IMR-90 (cell line): Measurements from ENCODE around the gene DYNAP. TPM values are rescaled to one million over a fixed set of nuclear protein-coding genes. Genes with fewer than 3 reads are reported as not detected.

Source experiments
- ATAC-seq: fragments of 200-7000 bp; cut with Tn5 transposase; 2 replicates; pipeline ENCODE4 v1.9.1; 2020; ENCODE audit warnings: low read depth, mild to moderate bottlenecking, moderate library complexity
- BruUV-seq: library from RNA; stranded (reverse); fragments of 400-500 nt; replicated peaks from 2 replicates; lab custom pipeline; 2021; lab: Mats Ljungman, UMichigan
- CTCF ChIA-PET: fragments of 300-600 bp; formaldehyde crosslinking; extraction: SDS; loops from one replicate; lab custom pipeline; 2021; ENCODE audit warnings: antibody characterized with exemption; lab: Yijun Ruan, JAX
- POLR2A ChIA-PET: fragments of 300-600 bp; sonication (Branson Sonifier 250); formaldehyde crosslinking; loops from one replicate; lab custom pipeline; 2022; ENCODE audit warnings: antibody characterized with exemption; ENCODE audit not compliant: unreplicated experiment; lab: Charles Lee
- DNase-seq: peaks from one replicate; pipeline ENCODE4 v3.0.0; 2013
- H2AFZ ChIP-seq: replicated peaks from 2 replicates; pipeline ENCODE3; 2013; ENCODE audit warnings: low read length, mild to moderate bottlenecking; ENCODE audit not compliant: poor library complexity
- H2AK5ac ChIP-seq: 2 replicates; pipeline ENCODE4 v1.6.1; 2013; ENCODE audit warnings: low read depth, low read length, inconsistent platforms
- H2AK9ac ChIP-seq: replicated peaks from 2 replicates; pipeline ENCODE3; 2013; ENCODE audit warnings: mild to moderate bottlenecking, low read depth, low read length, moderate library complexity; ENCODE audit not compliant: poor library complexity
- H2BK120ac ChIP-seq: 2 replicates; pipeline ENCODE4 v1.6.1; 2013; ENCODE audit warnings: low read depth, low read length, inconsistent platforms
- H2BK15ac ChIP-seq: 3 replicates; pipeline ENCODE4 v1.6.1; 2013; ENCODE audit warnings: low read depth, low read length, inconsistent platforms
- H2BK20ac ChIP-seq: 2 replicates; pipeline ENCODE4 v1.6.1; 2013; ENCODE audit warnings: low read depth, mild to moderate bottlenecking, inconsistent platforms, low read length, moderate library complexity
- H2BK5ac ChIP-seq: 2 replicates; pipeline ENCODE4 v1.6.1; 2013; ENCODE audit warnings: mild to moderate bottlenecking, low read depth, low read length, inconsistent platforms; ENCODE audit not compliant: poor library complexity, severe bottlenecking
- H3K14ac ChIP-seq: replicated peaks from 2 replicates; pipeline ENCODE4 v1.6.1; 2013; ENCODE audit warnings: low read depth, low read length, inconsistent platforms
- H3K18ac ChIP-seq: 2 replicates; pipeline ENCODE4 v1.6.1; 2013; ENCODE audit warnings: low read depth, low read length, control low read depth
- H3K23ac ChIP-seq: 2 replicates; pipeline ENCODE4 v1.6.1; 2013; ENCODE audit warnings: low read depth, low read length, inconsistent platforms
- H3K27ac ChIP-seq: 2 replicates; pipeline ENCODE4 v1.5.1; 2013; ENCODE audit warnings: mild to moderate bottlenecking, control low read depth, low read length; ENCODE audit not compliant: insufficient read depth
- H3K27me3 ChIP-seq: 2 replicates; pipeline ENCODE4 v1.6.1; 2013; ENCODE audit warnings: low read length; ENCODE audit not compliant: control insufficient read depth, insufficient read depth
- H3K36me3 ChIP-seq: 2 replicates; pipeline ENCODE4 v1.6.1; 2013; ENCODE audit warnings: low read length, mixed read lengths; ENCODE audit not compliant: control insufficient read depth, insufficient read depth
- H3K4ac ChIP-seq: 2 replicates; pipeline ENCODE4 v1.6.1; 2013; ENCODE audit warnings: low read depth, low read length, inconsistent platforms
- H3K4me1 ChIP-seq: 2 replicates; pipeline ENCODE4 v1.6.1; 2013; ENCODE audit warnings: low read length, mixed read lengths; ENCODE audit not compliant: control insufficient read depth, insufficient read depth
- H3K4me2 ChIP-seq: 2 replicates; pipeline ENCODE4 v1.6.1; 2013; ENCODE audit warnings: low read depth, mild to moderate bottlenecking, control low read depth, low read length, moderate library complexity
- H3K4me3 ChIP-seq: 2 replicates; pipeline ENCODE4 v1.5.1; 2013; ENCODE audit warnings: low read depth, mild to moderate bottlenecking, control low read depth, low read length, moderate library complexity; ENCODE audit not compliant: insufficient read depth
- H3K56ac ChIP-seq: 2 replicates; pipeline ENCODE4 v1.6.1; 2013; ENCODE audit warnings: low read length, inconsistent platforms; ENCODE audit not compliant: insufficient read depth; ENCODE audit errors: extremely low read depth
- H3K79me1 ChIP-seq, 2 experiments: 2 replicates each; pipeline ENCODE4 v1.6.1; 2013; ENCODE audit warnings: low read length in 2 of 2, inconsistent platforms in 1 of 2, low read depth in 1 of 2
- H3K9ac ChIP-seq: 2 replicates; pipeline ENCODE4 v1.6.1; 2013; ENCODE audit warnings: low read depth, low read length, control low read depth
- H3K9me1 ChIP-seq: 2 replicates; pipeline ENCODE4 v1.6.1; 2013; ENCODE audit warnings: low read length, inconsistent platforms; ENCODE audit not compliant: insufficient read depth
- H3K9me3 ChIP-seq: 2 replicates; pipeline ENCODE4 v1.6.1; 2013; ENCODE audit warnings: low read length; ENCODE audit not compliant: control insufficient read depth, insufficient read depth
- H4K20me1 ChIP-seq: 2 replicates; pipeline ENCODE4 v1.6.1; 2013; ENCODE audit warnings: low read length, inconsistent platforms; ENCODE audit not compliant: insufficient read depth
- H4K5ac ChIP-seq: 2 replicates; pipeline ENCODE4 v1.6.1; 2013; ENCODE audit warnings: mild to moderate bottlenecking, low read depth, low read length, control low read depth
- H4K8ac ChIP-seq, 2 experiments: 2 replicates each; pipeline ENCODE4 v1.6.1; 2013; ENCODE audit warnings: low read depth in 2 of 2, low read length in 2 of 2, control low read depth in 1 of 2, inconsistent platforms in 1 of 2
- H4K91ac ChIP-seq: 2 replicates; pipeline ENCODE4 v1.6.1; 2013; ENCODE audit warnings: low read depth, low read length, inconsistent platforms; ENCODE audit not compliant: insufficient read depth
- FOS ChIP-seq: fragments of 150-350 bp; IDR thresholded peaks from 2 replicates; pipeline ENCODE4 v1.6.1; 2016; ENCODE audit warnings: low read depth, low read length
- WGBS, 2 experiments: methylation state at CpG; one replicate each; pipeline versions ENCODE4 v1.1.5 to v1.1.7; 2013; ENCODE audit warnings: missing lambda C conversion rate in 2 of 2; ENCODE audit not compliant: insufficient read length in 1 of 2; ENCODE audit errors: extremely low coverage in 2 of 2; 5-methylcytosine and 5-hydroxymethylcytosine counted together
- dilution Hi-C: fragments of 300-500 bp; cut with HindIII; formaldehyde crosslinking; loops from one replicate; pipeline ENCODE4 v1.14.3; 2018; ENCODE audit warnings: low sequenced_read_pairs; ENCODE audit not compliant: unreplicated experiment
- in situ Hi-C: fragments of 300-500 bp; cut with MboI; formaldehyde crosslinking; loops from 3 replicates; pipeline ENCODE4 v1.14.3; 2019; ENCODE audit warnings: low sequenced_read_pairs, inconsistent platforms, mixed read lengths
- intact Hi-C: fragments of 100-400 bp; cut with micrococcal nuclease; formaldehyde crosslinking; loops from 2 replicates; pipeline ENCODE4 v1.10.0; 2022
- polyA plus RNA-seq, 3 experiments: library from polyadenylated mRNA; depleted of rRNA; stranded (reverse); fragments of >200 nt; gene quantifications; 2 replicates each; pipeline ENCODE4 v1.2.3, GENCODE V29; 2012; ENCODE audit warnings: low replicate concordance in 1 of 3
- total RNA-seq: library from RNA; depleted of rRNA; stranded (reverse); fragments of >200 nt; gene quantifications from 2 replicates; pipeline ENCODE4 v1.2.3, GENCODE V29; 2012
- TF ChIP-seq, protein P1 (sequence below): fragments of 150-350 bp; IDR thresholded peaks from 2 replicates; pipeline ENCODE4 v1.6.1; 2017; ENCODE audit warnings: mild to moderate bottlenecking, antibody characterized with exemption, low read length, low read depth

Gene DYNAP
- total and polyA plus RNA-seq, 2 of the 4 experiments (the other 2 are of a cell fraction), result not detected

DNA sequence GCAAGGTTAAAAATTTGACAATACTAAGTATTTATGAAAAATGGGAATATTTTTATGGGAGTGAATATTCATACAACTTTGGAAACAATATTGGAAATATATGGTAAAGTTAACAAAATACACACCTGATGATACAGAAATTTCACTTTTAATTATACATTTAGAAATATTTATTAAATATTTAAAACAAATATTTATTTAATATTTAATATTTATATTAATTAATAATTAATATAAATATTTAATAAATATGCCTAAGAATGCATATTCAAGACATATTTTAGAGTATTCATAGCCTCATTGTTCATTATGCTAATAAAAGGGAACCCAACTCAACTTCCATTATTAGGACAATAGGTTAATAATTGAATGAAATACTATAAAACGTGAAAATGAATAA, 7.0 kb upstream of the DYNAP start:
- no TSS peak for BruUV-seq
- ChIA-PET CTCF (no interaction called here), POLR2A (no interaction called here)
- Histone ChIP-seq H2AFZ (no peak overlapping the region), H3K27me3 (no peaks in the 10 kb centered on the region), H3K4ac (no peak overlapping the region), H4K91ac (no peak overlapping the region), H3K9ac (no peak overlapping the region), H2BK20ac (no peak overlapping the region), H3K56ac (no peak overlapping the region), H4K20me1 (no peaks in the 10 kb centered on the region), H2BK120ac (no peak overlapping the region), H3K79me1 (no peaks in the 10 kb centered on the region), H4K5ac (no peak overlapping the region), H3K9me1 (no peaks in the 10 kb centered on the region), H3K23ac (no peak overlapping the region), H2BK5ac (no peak overlapping the region), H2AK9ac (no peak overlapping the region), H3K4me1 (no peaks in the 10 kb centered on the region), H3K9me3 (no peaks in the 10 kb centered on the region), H3K36me3 (no peaks in the 10 kb centered on the region), H3K27ac (no peak overlapping the region), H2AK5ac (no peak overlapping the region), H3K4me2 (no peak overlapping the region), H2BK15ac (no peak overlapping the region), H3K4me3 (no peak overlapping the region), H4K8ac (no peak overlapping the region), H3K18ac (no peak overlapping the region), H3K14ac (no peak overlapping the region)
- in situ Hi-C loops, result no loop called here
- dilution Hi-C loops, result no loop called here
- no CpG with 5 or more reads among the region's 1 CpG for WGBS, 2 experiments
- DNase-seq (no peak), ATAC-seq (no peak)
- TF ChIP-seq FOS, result no peak
- TF ChIP-seq, protein P1, sequence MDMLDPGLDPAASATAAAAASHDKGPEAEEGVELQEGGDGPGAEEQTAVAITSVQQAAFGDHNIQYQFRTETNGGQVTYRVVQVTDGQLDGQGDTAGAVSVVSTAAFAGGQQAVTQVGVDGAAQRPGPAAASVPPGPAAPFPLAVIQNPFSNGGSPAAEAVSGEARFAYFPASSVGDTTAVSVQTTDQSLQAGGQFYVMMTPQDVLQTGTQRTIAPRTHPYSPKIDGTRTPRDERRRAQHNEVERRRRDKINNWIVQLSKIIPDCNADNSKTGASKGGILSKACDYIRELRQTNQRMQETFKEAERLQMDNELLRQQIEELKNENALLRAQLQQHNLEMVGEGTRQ, result no peak
- intact Hi-C loops, result no loop called here
